A673 (cell line): Measurements from ENCODE around the gene PCBD2. TPM values are rescaled to one million over a fixed set of nuclear protein-coding genes. Genes with fewer than 3 reads are reported as not detected.

Source experiments
- BruUV-seq: library from RNA; stranded (reverse); fragments of 400-500 nt; replicated peaks from 2 replicates; lab custom pipeline; 2021; lab: Mats Ljungman, UMichigan
- CTCF ChIA-PET: fragments of 300-600 bp; sonication (Branson Sonifier 250); formaldehyde crosslinking; loops from one replicate; lab custom pipeline; 2022; ENCODE audit warnings: antibody characterized with exemption; lab: Charles Lee
- POLR2A ChIA-PET: fragments of 300-600 bp; sonication (Branson Sonifier 250); formaldehyde crosslinking; loops from one replicate; lab custom pipeline; 2022; ENCODE audit warnings: antibody characterized with exemption; ENCODE audit not compliant: low non-redundant PET; lab: Charles Lee
- DNase-seq: peaks from one replicate; pipeline ENCODE4 v3.0.0-alpha.2; 2015; ENCODE audit warnings: low spot score
- H3K27ac ChIP-seq: fragments of 200-600 bp; sonication (generic); 2 replicates; pipeline ENCODE4 v1.5.1; 2016; ENCODE audit warnings: mixed run types, low read depth, mild to moderate bottlenecking, mixed read lengths, antibody characterized with exemption, low read length; ENCODE audit not compliant: poor library complexity, severe bottlenecking
- H3K27me3 ChIP-seq: fragments of 200-600 bp; sonication (generic); replicated peaks from 2 replicates; pipeline ENCODE4 v1.6.1; 2017; ENCODE audit warnings: mixed run types, low read depth, mild to moderate bottlenecking, mixed read lengths, antibody characterized with exemption, low read length; ENCODE audit not compliant: insufficient read depth, poor library complexity
- H3K36me3 ChIP-seq: fragments of 200-600 bp; sonication (generic); 2 replicates; pipeline ENCODE4 v1.6.1; 2016; ENCODE audit warnings: mixed run types, mild to moderate bottlenecking, mixed read lengths, antibody characterized with exemption, low read length; ENCODE audit not compliant: insufficient read depth, poor library complexity, severe bottlenecking
- H3K4me1 ChIP-seq: fragments of 200-600 bp; sonication (generic); 2 replicates; pipeline ENCODE4 v1.6.1; 2017; ENCODE audit warnings: mixed run types, mild to moderate bottlenecking, mixed read lengths, antibody characterized with exemption, low read length; ENCODE audit not compliant: insufficient read depth, poor library complexity, severe bottlenecking
- H3K4me3 ChIP-seq: fragments of 200-600 bp; sonication (generic); 2 replicates; pipeline ENCODE4 v1.5.1; 2016; ENCODE audit warnings: low read depth, mixed run types, mild to moderate bottlenecking, mixed read lengths, low read length; ENCODE audit not compliant: poor library complexity, severe bottlenecking
- H3K9me3 ChIP-seq: fragments of 200-600 bp; sonication (generic); 2 replicates; pipeline ENCODE4 v1.6.1; 2016; ENCODE audit warnings: mixed run types, low read depth, mild to moderate bottlenecking, mixed read lengths, antibody characterized with exemption, low read length; ENCODE audit not compliant: poor library complexity, severe bottlenecking
- CTCF ChIP-seq: fragments of 300-800, 200-600 bp; sonication (generic); conservative IDR thresholded peaks from 2 replicates; pipeline ENCODE4 v1.5.1; 2017; ENCODE audit warnings: low read depth, mild to moderate bottlenecking, antibody characterized with exemption, low read length, moderate library complexity, mixed read lengths
- EZH2 ChIP-seq: fragments of 200-600 bp; sonication (generic); IDR thresholded peaks from 2 replicates; pipeline ENCODE4 v1.6.1; 2017; ENCODE audit warnings: borderline replicate concordance, low read depth, mild to moderate bottlenecking, mixed read lengths, antibody characterized with exemption, low read length; ENCODE audit not compliant: poor library complexity, severe bottlenecking
- intact Hi-C: fragments of 100-400 bp; cut with micrococcal nuclease; formaldehyde crosslinking; loops from one replicate; pipeline ENCODE4 v1.10.0; 2022; ENCODE audit not compliant: unreplicated experiment
- total RNA-seq: library from RNA; stranded (reverse); gene quantifications from 2 replicates; pipeline ENCODE4 v1.2.3, GENCODE V29; 2021

Gene PCBD2
- total RNA-seq, 1 experiment from 2014 or later = 13.8 TPM

- no TSS peak for BruUV-seq
- H3K36me3 ChIP-seq = no peaks in the 10 kb centered on the region
- H3K4me1 ChIP-seq = no peaks in the 10 kb centered on the region
- no peak for DNase-seq
- POLR2A ChIA-PET = no interaction called here
- H3K27ac ChIP-seq = no peak overlapping the region
- H3K9me3 ChIP-seq = no peaks in the 10 kb centered on the region
- no peak overlapping the region for H3K4me3 ChIP-seq
- H3K27me3 ChIP-seq = no peaks in the 10 kb centered on the region
- CTCF ChIA-PET = no interaction called here
- intact Hi-C loops = no loop called here
- TF ChIP-seq EZH2 (no peak), CTCF (no peak)
Measured at GRCh38 chr5:134932508-134932907, 27.6 kb downstream of the PCBD2 start.

- no TSS peak for BruUV-seq
- CTCF ChIA-PET = no interaction called here
Measured at GRCh38 chr5:134934202-134934601, 29.3 kb downstream of the PCBD2 start.

GRCh38 chr5:134935711-134936602 lies 31.0 kb downstream of the PCBD2 start:
- no peak for TF ChIP-seq EZH2
- no peak for TF ChIP-seq CTCF
- Histone ChIP-seq H3K9me3 (no peaks in the 10 kb centered on the region), H3K4me1 (no peaks in the 10 kb centered on the region), H3K27me3 (no peaks in the 10 kb centered on the region), H3K27ac (no peak overlapping the region), H3K4me3 (no peak overlapping the region), H3K36me3 (no peaks in the 10 kb centered on the region)
- CTCF ChIA-PET = no interaction called here
- no peak for DNase-seq
- POLR2A ChIA-PET = no interaction called here
- no TSS peak for BruUV-seq
- intact Hi-C loops = no loop called here

More at GRCh38 chr5:134934202-134934601, 29.3 kb downstream of the PCBD2 start:
- intact Hi-C loops = no loop called here
- TF ChIP-seq CTCF = no peak
- no peak for TF ChIP-seq EZH2
- no peaks in the 10 kb centered on the region for H3K9me3 ChIP-seq
- no peaks in the 10 kb centered on the region for H3K4me1 ChIP-seq
- H3K4me3 ChIP-seq = no peak overlapping the region
- no peaks in the 10 kb centered on the region for H3K27me3 ChIP-seq
- DNase-seq = no peak
- POLR2A ChIA-PET = no interaction called here
- H3K27ac ChIP-seq = no peak overlapping the region
- H3K36me3 ChIP-seq = no peaks in the 10 kb centered on the region
